KOPT-K1 (cell line): Measurements from ENCODE around the gene OR5J2.
"Not testable (repeated sequence)": the region's sequence is repeated elsewhere in the genome, so short reads cannot be mapped to it uniquely, and the experiment has no call there.

Experiments
- H3K27ac ChIP-seq: fragments of 200-600 bp; sonication (generic); 2 replicates; pipeline ENCODE4 v1.5.1; 2016; ENCODE audit warnings: antibody characterized with exemption, mild to moderate bottlenecking, low read depth, low read length; ENCODE audit not compliant: poor library complexity, severe bottlenecking
- H3K36me3 ChIP-seq: fragments of 200-600 bp; sonication (generic); 2 replicates; pipeline ENCODE4 v1.5.1; 2017; ENCODE audit warnings: antibody characterized with exemption, mild to moderate bottlenecking, low read length, moderate library complexity; ENCODE audit not compliant: insufficient read depth
- H3K9me3 ChIP-seq: fragments of 200-600 bp; sonication (generic); 2 replicates; pipeline ENCODE4 v1.5.1; 2017; ENCODE audit warnings: antibody characterized with exemption, low read length, mild to moderate bottlenecking; ENCODE audit not compliant: insufficient read depth, poor library complexity, severe bottlenecking

Gene OR5J2

DNA sequence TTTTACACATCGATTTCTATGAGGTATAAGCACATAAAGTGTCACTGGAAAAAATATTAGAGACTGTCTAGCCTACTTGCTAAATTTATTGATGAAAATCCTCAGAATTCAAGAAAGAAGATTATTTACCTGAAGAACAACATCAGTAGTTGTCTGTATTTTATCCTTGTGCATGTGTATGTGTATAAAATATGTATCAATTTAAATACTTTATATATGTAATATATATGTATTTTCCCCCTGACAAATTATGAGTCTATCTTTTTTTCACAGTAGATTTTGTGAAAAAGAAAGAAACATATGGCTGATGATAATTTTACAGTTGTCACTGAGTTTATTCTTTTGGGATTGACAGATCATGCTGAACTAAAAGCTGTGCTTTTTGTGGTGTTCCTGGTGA lies at the start of gene OR5J2:
Gene OR5J2, plus strand, starts transcription at position 301 of the 400 bp plus-strand sequence. Its CDS starts 0 bp downstream, at position 301.
- Histone ChIP-seq H3K9me3 (no peaks in the 10 kb centered on the region), H3K36me3 (no peaks in the 10 kb centered on the region), H3K27ac (no peak within 1 kb of the TSS)

DNA sequence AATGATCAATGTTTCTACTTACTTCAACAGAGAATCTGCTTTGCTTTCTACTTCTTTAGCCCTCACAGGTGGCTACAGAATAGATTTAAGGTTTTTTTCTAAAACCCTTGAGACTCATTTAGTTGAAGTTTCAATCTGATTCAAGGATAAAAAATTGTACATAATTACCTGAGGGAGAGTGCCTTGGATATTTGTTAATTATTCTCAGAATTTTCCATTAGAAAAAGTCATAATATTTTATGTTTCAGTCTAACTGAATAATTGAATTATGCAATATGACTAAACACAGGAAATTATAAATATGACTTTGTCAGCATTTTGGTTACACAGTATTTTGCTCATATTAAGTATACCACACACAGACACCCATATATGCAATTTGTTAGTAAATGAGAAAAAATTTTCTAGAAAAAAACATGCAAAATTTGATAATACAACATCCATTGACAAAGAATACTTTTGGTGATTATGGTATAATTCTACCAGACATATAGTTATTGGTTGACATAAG lies 36.2 kb upstream of the OR5J2 start, which contains the start of gene OR8J3:
Gene OR8J3, minus strand, starts transcription at position 51 of the 511 bp plus-strand sequence. CDS start 2,483 bp downstream, outside the sequence.
- Histone ChIP-seq H3K36me3 (no peaks in the 10 kb centered on the region), H3K27ac (no peak within 1 kb of the TSS), H3K9me3 (no peaks in the 10 kb centered on the region)

DNA sequence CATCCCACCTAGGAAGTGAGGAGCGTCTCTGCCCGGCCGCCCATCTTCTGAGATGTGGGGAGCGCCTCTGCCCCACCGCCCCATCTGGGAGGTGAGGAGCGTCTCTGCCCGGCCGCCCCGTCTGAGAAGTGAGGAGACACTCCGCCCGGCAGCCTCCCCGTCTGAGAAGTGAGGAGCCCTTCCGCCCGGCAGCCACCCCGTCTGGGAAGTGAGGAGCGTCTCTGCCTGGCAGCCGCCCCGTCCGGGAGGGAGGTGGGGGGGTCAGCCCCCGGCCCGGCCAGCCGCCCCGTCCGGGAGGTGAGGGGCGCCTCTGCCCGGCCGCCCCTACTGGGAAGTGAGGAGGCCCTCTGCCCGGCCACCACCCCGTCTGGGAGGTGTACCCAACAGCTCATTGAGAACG lies 32.7 kb upstream of the OR5J2 start:
- H3K27ac ChIP-seq, H3K36me3 ChIP-seq, H3K9me3 ChIP-seq: not testable (repeated sequence)

DNA sequence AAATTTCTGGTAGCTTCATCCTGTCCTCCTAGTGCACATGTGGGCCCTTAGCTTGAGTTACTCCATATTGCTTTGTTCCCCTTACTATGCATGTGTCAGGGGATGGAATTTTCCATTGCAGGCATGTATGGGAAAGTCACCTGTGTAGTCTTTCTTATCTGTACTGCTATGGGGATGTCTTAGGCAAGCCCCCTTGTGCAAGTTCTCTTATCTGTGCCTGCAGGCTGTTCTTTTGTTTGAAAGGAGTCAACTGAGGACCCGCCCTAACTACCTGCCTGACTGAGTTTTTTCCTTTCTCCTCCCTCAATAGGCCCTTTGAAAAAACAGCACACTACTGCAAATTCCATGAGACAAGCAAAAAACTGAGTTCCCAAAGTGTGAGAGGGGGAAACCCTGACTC lies 25.0 kb upstream of the OR5J2 start:
- Histone ChIP-seq H3K27ac (no peak overlapping the region), H3K36me3 (no peaks in the 10 kb centered on the region), H3K9me3 (peaks cover 7% of the 10 kb centered on the region)

DNA sequence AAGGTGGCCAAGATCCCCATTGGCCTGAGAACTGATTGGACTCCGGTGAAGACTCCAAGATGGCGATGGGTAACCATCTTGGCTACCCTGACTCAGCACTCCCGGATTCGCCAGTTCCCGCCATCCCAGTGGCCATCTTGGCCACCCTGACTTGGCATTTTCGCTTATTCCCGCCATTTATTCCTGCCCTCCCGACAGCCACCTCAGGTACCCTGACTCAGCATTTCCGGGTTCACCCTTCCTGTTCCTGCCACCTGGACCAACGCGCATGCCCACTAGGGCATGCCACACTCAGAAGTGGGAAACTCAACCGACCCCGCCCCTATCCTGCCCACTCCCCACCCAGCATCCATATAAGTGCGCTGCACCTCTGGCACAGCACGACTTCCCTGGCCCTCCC lies 24.1 kb upstream of the OR5J2 start:
- Histone ChIP-seq H3K27ac (no peak overlapping the region), H3K9me3 (peaks cover 7% of the 10 kb centered on the region), H3K36me3 (no peaks in the 10 kb centered on the region)

DNA sequence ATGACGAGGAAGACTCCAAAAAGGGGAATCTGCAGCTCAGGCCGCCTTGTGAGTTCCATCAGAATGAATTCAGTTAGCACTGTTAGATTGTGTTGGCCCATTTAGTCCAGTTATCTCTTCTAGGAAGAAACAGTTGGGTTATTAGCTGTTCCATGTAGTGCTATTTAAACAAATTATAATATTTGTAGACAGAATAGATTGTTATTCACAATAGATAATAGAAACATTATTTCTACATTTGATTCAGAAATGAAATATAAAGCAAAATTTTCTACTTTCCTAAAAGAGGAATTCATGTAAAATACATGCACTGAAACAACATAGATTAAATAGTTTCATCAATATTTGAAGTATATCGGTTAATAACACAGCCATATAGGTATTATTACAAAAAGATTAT lies 16.2 kb upstream of the OR5J2 start, which contains the start of gene OR8K5:
Gene OR8K5, minus strand, starts transcription at position 101 of the 400 bp plus-strand sequence. Its CDS starts 0 bp downstream, at position 101.
- Histone ChIP-seq H3K27ac (no peak within 1 kb of the TSS), H3K9me3 (no peaks in the 10 kb centered on the region), H3K36me3 (no peaks in the 10 kb centered on the region)

DNA sequence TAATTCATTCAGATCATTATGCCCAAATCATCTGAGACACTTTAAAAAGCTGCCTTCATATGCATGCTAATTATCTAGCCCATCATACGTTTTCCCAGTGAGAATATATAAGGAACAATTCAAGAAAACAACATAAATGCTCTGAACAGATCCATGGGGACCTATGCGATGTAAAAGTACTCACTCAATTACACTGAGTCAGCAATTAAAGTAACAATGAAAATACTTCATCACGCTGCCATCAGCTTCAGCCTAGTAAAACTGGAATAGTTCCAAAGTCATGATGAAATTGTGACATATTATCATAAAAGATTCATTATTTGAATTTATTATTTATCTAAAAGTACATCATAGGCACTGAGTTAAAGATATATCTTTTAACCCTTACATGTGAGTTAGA lies 12.6 kb upstream of the OR5J2 start:
- H3K9me3 ChIP-seq: no peaks in the 10 kb centered on the region
- no peaks in the 10 kb centered on the region for H3K36me3 ChIP-seq
- H3K27ac ChIP-seq: no peak overlapping the region

DNA sequence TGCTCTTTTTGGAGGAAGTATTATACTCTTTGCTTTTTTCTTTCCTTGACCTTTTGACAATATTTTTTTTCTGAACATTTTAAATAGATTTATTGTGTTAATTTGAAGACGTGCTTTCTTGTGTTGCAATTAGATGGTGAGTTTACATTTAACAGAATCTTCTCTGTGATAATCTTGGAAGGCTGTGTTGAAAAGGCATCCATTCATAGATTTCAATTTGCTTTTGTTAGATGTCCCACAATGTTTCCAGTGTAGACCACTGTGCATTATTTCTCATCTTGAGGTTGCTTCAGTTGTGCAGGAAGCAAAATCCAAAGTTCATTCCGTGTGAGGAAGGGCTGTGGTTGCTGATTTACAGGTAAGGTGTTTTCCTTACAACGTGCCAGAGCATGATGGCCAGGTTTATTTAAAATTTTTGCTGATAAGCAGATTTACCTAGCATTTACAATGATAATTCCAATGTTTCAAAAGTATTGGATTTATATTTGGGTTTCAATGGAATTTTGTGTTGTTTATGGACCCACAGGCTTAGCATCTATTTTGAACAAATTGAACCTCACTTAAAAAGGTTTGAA lies 4.1 kb upstream of the OR5J2 start:
- no peak overlapping the region for H3K27ac ChIP-seq
- H3K36me3 ChIP-seq: no peaks in the 10 kb centered on the region
- H3K9me3 ChIP-seq: no peaks in the 10 kb centered on the region

DNA sequence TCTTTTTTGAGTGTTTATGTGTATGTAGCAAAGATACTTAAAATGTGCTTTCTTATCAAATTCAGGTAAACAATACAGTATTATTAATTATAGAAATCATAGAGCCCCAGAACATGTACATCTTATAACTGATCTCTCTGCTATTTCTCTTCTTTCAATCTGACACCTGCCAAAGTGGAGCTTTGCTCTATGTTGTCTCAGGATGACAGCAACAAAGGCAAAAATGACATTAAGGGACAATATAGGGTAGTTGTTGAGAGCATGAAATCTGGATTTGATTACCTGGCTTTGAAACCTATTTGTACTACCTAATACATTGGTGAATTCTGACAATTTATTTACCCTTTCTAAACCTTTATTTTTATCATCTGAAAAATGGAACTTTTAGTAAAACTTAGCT lies 7.0 kb downstream of the OR5J2 start:
- H3K36me3 ChIP-seq: no peaks in the 10 kb centered on the region
- no peaks in the 10 kb centered on the region for H3K9me3 ChIP-seq
- no peak overlapping the region for H3K27ac ChIP-seq

DNA sequence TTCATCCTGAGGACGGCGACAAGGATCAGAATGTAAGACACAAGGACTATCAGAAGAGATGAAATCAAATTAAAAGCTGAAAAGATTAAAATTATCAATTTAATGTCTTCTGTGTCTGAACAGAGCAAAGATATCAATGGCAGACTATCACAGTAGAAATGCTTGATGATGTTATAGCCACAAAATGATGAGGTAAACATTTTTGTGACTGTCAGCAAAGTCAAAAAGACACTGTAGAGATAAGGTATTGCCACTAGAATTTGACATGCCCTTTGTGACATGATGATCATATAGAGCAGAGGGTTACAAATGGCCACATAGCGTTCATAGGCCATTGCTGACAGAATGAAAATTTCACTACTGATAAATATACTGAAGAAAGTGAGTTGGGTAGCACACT lies 12.2 kb downstream of the OR5J2 start:
- no peaks in the 10 kb centered on the region for H3K9me3 ChIP-seq
- no peaks in the 10 kb centered on the region for H3K36me3 ChIP-seq
- no peak overlapping the region for H3K27ac ChIP-seq

DNA sequence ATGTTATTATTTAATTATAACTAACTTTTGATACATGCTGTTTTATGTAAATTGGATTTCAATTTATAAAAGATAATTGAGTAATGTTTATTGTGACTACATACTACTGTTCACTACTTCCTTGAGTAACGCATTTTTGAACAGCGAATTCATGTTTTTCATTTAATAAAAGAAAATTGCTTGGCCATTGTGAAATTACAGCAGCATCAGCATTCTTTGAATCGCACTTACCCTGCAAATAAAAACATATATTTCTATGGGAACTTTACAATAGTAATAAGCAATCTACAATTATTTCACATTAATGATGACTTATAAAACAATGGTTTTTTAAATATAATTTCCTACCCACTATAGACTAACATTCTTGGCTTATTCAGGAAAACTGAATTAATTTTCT lies 20.3 kb downstream of the OR5J2 start:
- no peaks in the 10 kb centered on the region for H3K9me3 ChIP-seq
- H3K36me3 ChIP-seq: no peaks in the 10 kb centered on the region
- no peak overlapping the region for H3K27ac ChIP-seq

DNA sequence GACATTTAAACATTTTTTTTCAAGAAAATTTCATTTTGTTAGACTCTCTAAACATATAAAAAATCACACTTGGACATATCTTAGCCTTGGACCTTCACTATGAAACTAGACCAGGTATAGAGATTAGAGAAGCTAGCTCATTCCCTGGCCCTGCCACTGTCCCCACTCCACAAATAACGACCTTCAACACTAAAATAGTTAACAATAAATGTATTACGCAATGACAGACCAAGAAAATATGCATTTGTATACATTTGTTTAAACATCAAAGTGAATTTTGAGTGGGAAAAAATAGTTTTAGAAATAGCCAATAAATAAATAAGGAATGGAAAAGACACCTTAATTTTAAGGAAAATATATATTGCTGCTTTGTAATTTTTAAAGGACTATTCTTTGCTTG lies 20.9 kb downstream of the OR5J2 start:
- no peaks in the 10 kb centered on the region for H3K36me3 ChIP-seq
- no peak overlapping the region for H3K27ac ChIP-seq
- H3K9me3 ChIP-seq: no peaks in the 10 kb centered on the region

DNA sequence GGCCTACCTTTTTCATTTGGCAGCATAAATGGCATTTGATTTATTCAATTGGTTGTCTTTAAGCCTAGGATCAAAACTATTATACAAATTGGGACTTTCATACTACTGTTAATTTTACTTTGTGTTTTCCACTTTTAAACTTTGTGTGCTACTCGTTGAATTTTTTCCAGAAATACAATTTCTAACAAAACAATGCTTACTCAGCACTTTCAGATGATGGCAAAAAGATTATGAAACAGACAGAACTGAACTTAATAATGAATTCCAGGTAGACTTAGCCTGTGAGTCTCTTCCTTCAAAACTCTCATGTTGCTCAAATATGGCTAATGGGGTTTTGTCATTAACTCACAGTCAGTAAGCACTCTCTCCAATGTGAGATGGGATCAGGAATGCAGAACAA lies 31.4 kb downstream of the OR5J2 start:
- Histone ChIP-seq H3K9me3 (no peaks in the 10 kb centered on the region), H3K27ac (no peak overlapping the region), H3K36me3 (no peaks in the 10 kb centered on the region)

DNA sequence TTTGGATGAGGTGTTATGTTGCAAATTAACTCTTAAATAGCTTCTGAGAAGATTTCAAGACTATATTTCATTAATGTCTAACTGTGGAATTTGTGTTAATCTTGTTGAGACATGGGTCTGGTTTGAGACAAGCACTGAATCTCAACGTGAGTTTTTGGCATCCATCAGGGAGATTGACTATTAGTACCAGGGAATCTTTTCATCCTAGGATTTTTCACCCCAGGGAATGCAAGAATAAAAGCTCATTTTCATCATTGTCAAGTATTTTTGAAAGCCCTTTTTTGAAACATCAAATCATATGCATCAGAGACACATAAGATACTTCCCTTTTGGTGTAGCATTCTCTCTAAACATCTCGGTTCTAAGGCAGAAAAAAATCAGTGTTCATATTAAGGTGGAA lies 38.1 kb downstream of the OR5J2 start:
- Histone ChIP-seq H3K9me3 (peaks cover 5% of the 10 kb centered on the region), H3K36me3 (no peaks in the 10 kb centered on the region), H3K27ac (no peak overlapping the region)

DNA sequence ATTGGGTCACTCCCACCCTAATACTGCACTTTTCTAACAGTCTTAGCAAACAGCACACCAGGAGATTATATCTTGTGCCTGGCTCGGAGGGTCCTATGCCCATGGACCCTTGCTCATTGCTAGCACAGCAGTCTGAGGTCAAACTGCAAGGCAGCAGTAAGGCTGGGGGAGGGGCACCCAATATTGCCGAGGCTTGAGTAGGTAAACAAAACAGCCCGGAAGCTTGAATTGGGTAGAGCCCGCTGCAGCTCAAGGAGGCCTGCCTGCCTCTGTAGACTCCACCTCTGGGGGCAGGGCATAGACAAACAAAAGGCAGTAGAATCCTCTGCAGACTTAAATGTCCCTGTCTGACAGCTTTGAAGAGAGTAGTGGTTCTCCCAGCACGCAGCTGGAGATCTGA lies 43.3 kb downstream of the OR5J2 start:
- H3K27ac ChIP-seq, H3K36me3 ChIP-seq: not testable (repeated sequence)

More for the DNA sequence above, 43.3 kb downstream of the OR5J2 start:
- H3K9me3 ChIP-seq: not testable (repeated sequence)
